SH-SY5Y (cell line): Measurements from ENCODE around the gene DNAH2.

Experiments
- GATA2 ChIP-seq: IDR thresholded peaks from 2 replicates; pipeline ENCODE4 v1.6.1; 2011; ENCODE audit warnings: mild to moderate bottlenecking, low read depth, low read length
- GATA3 ChIP-seq: IDR thresholded peaks from 2 replicates; pipeline ENCODE4 v1.6.1; 2011; ENCODE audit warnings: low read depth, mild to moderate bottlenecking, low read length, moderate library complexity

Gene DNAH2

GRCh38 chr17:7755095-7755890 lies 37.7 kb downstream of the DNAH2 start:
- TF ChIP-seq GATA2 (no peak), GATA3 (no peak)

- no peak for TF ChIP-seq GATA3
Observed at GRCh38 chr17:7756968-7757367, 39.4 kb downstream of the DNAH2 start.

DNA sequence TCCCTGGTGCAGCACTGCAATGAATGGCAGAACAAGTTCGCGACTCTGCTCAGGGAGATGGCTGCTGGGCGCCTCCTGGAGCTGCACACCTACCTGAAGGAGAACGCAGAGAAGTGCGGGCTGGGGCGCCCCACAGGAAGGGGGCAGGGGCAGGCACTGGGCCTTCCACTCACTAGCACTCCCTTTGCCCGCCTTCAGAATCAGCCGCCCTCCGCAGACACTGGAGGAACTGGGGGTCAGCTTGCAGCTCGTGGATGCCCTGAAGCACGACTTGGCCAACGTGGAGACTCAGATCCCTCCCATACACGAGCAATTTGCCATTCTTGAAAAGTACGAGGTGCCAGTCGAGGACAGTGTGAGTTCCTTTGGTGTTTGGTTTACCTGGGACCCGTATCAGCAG lies 46.4 kb downstream of the DNAH2 start:
- no peak for TF ChIP-seq GATA3
- TF ChIP-seq GATA2 = no peak

DNA sequence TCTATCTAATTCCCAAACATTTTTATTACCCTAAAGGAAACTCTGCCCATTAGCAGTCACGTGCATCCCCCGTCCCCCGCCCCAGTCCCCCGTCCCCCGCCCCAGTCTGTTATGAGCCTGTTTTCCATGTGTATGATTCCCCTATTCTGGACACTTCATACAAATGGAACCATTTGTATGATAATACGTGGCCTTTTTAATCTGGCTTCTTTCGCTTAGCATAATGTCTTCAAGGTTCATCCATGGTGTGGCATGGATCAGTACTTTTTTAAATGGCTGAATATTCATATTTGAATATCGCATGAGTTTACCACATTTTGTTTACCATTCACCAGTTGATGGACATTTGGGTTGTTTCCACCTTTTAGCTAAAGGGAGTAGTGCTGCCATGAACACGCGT lies 49.5 kb downstream of the DNAH2 start:
- TF ChIP-seq GATA3 (no peak), GATA2 (no peak)

DNA sequence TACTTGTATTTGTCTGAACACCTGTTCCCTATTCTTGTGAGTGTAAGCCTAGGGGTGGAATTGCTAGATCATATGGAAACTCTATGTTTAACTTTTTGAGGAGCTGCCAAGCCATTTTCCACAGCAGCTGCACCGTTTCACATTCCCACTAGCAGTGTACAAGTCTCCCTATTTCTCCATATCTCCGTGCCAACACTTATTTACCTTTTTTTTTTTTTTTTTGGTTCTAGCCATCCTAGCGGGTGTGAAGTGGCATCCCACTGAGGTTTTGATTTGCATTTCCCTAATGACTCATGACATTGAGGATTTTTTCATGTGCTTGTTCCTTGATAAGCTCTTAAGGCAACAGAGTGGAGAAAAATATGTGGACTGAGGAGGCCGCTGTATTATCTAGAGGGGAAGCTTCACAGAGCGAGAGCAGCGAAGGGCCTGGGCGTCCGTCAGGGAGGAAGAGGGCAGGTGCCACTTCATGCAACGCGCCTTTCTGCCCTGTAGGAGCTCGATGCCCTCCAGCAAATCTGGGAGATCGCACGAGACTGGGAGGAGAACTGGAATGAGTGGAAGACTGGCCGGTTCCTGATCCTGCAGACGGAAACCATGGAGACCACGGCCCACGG lies 50.0 kb downstream of the DNAH2 start:
- TF ChIP-seq GATA3 = no peak
- no peak for TF ChIP-seq GATA2

GRCh38 chr17:7769854-7770253 lies 52.3 kb downstream of the DNAH2 start:
- no peak for TF ChIP-seq GATA3
- no peak for TF ChIP-seq GATA2

GRCh38 chr17:7774055-7774521 lies 56.5 kb downstream of the DNAH2 start:
- no peak for TF ChIP-seq GATA3
- TF ChIP-seq GATA2 = no peak

DNA sequence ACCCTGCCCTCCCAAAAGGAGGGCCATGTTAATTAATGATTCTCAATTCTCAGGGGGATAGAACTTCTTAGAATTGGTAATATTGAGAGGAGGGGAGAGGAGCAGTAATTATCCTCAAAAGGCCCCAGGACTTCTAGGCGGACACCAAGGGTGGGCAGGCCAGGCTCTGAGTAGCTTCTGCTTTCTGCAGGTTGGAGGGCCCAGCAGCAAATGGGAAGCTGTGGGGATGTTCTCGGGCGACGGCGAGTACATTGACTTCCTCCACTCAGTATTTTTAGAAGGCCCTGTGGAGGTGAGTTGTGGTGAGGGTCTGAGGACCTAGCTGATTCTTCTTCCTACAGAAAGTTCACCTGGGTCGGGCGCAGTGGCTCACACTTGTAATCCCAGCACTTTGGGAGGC lies 57.5 kb downstream of the DNAH2 start:
- no peak for TF ChIP-seq GATA3
- TF ChIP-seq GATA2 = no peak

DNA sequence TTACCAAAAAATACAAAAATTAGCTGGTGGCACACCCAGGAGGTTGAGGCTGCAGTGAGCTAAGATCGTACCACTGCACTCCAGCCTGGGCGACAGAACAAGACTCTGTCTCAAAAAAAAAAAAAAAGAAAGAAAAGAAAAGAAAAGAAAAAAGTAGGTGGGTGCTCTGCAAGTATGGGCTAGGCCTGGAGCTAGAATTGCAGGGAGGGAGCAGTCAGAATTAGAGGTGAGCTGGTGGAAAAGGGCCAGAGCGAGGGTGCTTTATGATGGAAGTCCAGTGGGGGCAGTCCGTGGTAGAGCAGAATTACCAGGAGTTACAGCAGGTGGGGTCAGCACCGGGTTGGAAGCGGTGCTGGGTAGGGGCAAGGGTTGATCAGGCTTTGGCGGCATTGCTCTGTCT lies 59.5 kb downstream of the DNAH2 start:
- TF ChIP-seq GATA3 (no peak), GATA2 (no peak)

DNA sequence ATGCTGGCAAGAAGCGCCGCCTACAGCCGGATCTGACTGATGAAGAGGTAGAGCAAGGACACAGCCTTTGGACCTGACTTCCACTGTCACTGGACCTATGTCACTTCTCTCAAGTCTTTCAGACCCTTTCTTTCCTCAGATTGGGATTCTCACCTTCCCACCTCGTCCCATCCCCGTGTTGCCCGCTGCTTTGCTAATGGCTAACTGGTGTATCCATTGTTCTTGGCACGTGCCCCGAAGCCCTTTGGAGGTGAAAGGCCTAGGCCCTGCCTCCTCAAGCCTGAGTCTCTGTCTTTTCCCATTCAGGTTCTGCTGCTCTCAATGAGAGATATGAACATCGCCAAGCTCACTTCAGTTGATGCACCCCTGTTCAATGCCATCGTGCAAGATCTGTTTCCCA lies 63.2 kb downstream of the DNAH2 start:
- TF ChIP-seq GATA3 = no peak

- TF ChIP-seq GATA2 (no peak), GATA3 (no peak)
Observed at GRCh38 chr17:7781429-7781828, 63.9 kb downstream of the DNAH2 start.

DNA sequence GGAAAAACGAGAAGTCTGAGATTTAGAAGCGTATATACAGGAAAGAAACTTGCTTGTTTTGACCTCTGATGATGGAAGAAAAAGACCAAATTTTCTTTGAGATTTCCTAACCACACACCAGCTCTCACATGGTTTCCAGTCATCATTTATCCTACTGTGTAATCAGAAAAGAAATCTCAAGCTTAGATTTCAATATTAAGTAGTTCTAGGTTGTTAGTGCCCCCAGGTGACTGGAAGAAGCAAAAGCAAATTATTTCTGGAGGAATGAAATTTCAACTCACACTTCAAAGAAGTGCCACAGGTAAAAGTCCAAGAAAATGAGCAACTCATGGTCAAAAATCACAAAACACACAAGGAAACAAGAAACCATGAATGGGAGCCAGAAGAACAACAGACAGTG lies 64.7 kb downstream of the DNAH2 start:
- TF ChIP-seq GATA3 = no peak
- no peak for TF ChIP-seq GATA2

- no peak for TF ChIP-seq GATA2
- TF ChIP-seq GATA3 = no peak
Observed at GRCh38 chr17:7786866-7787265, 69.3 kb downstream of the DNAH2 start.

- TF ChIP-seq GATA3 = no peak
- TF ChIP-seq GATA2 = no peak
Observed at GRCh38 chr17:7789131-7789530, 71.6 kb downstream of the DNAH2 start.

DNA sequence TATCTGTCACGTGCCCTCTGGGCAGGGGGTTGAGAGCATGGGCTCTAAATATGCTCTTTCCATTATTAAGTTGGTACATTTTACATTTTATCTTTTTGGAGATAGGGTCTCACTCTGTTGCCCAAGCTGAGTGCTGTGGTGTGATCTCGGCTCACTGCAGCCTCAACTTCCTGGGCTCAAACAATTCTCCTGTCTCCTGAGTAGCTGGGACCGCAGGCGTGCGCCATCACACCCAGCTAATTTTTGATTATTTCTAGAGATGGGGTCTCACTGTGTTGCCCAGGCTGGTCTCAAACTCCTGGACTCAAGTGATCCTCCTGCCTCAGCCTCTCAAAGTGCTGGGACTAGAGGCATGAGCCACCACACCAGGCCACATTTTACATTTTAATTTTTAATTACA lies 72.6 kb downstream of the DNAH2 start:
- TF ChIP-seq GATA3 (no peak), GATA2 (no peak)

- TF ChIP-seq GATA3 (no peak), GATA2 (no peak)
Observed at GRCh38 chr17:7792611-7793010, 75.1 kb downstream of the DNAH2 start.
